WERI-Rb-1 (cell line): ENCODE results near the gene KPNA4.

Source experiments
- DNase-seq: peaks from one replicate; pipeline ENCODE4 v3.0.0-alpha.2; 2020
- H3K27ac ChIP-seq: fragments of 250-450 bp; sonication (Bioruptor Pico); 2 replicates; pipeline ENCODE4 v1.5.1; 2020; ENCODE audit warnings: mild to moderate bottlenecking, moderate library complexity
- H3K27me3 ChIP-seq: fragments of 250-450 bp; sonication (Bioruptor Pico); 2 replicates; pipeline ENCODE4 v1.5.1; 2021; ENCODE audit warnings: mild to moderate bottlenecking, low read depth, moderate library complexity; ENCODE audit not compliant: insufficient read depth, severe bottlenecking
- H3K36me3 ChIP-seq: fragments of 250-450 bp; sonication (Bioruptor Pico); 2 replicates; pipeline ENCODE4 v1.5.1; 2020; ENCODE audit warnings: mild to moderate bottlenecking, moderate library complexity
- H3K4me3 ChIP-seq: 2 replicates; pipeline ENCODE4 v1.5.1; 2011; ENCODE audit warnings: low read depth, mild to moderate bottlenecking, control low read depth, low read length
- H3K9me3 ChIP-seq: fragments of 250-450 bp; sonication (Bioruptor Pico); 2 replicates; pipeline ENCODE4 v1.5.1; 2021; ENCODE audit warnings: mild to moderate bottlenecking, moderate library complexity; ENCODE audit not compliant: severe bottlenecking
- CTCF ChIP-seq: IDR thresholded peaks from 2 replicates; pipeline ENCODE4 v1.5.1; 2011; ENCODE audit warnings: low read depth, mild to moderate bottlenecking, control low read depth, inconsistent platforms, low read length

KPNA4 gene

GRCh38 chr3:160557571-160557970, 7.8 kb downstream of the KPNA4 start:
- Histone ChIP-seq H3K9me3 (no peaks in the 10 kb centered on the region), H3K36me3 (peaks cover 8% of the 10 kb centered on the region), H3K4me3 (no peak overlapping the region), H3K27ac (no peak overlapping the region), H3K27me3 (no peaks in the 10 kb centered on the region)
- DNase-seq = no peak
- no peak for TF ChIP-seq CTCF

- no peak overlapping the region for H3K4me3 ChIP-seq
- no peak for DNase-seq
- no peak overlapping the region for H3K27ac ChIP-seq
- TF ChIP-seq CTCF = no peak
- no peaks in the 10 kb centered on the region for H3K27me3 ChIP-seq
- peaks cover 13% of the 10 kb centered on the region for H3K36me3 ChIP-seq
- no peaks in the 10 kb centered on the region for H3K9me3 ChIP-seq
Measured at GRCh38 chr3:160556141-160556540, 9.2 kb downstream of the KPNA4 start.

- Histone ChIP-seq H3K9me3 (peaks cover 6% of the 10 kb centered on the region), H3K27ac (no peak overlapping the region), H3K4me3 (no peak overlapping the region), H3K36me3 (peaks cover 24% of the 10 kb centered on the region), H3K27me3 (no peaks in the 10 kb centered on the region)
- no peak for TF ChIP-seq CTCF
- DNase-seq = no peak
Measured at GRCh38 chr3:160554980-160555379, 10.4 kb downstream of the KPNA4 start.

GRCh38 chr3:160553827-160554226, 11.5 kb downstream of the KPNA4 start:
- H3K27ac ChIP-seq = no peak overlapping the region
- peaks cover 30% of the 10 kb centered on the region for H3K36me3 ChIP-seq
- H3K9me3 ChIP-seq = peaks cover 9% of the 10 kb centered on the region
- no peak overlapping the region for H3K4me3 ChIP-seq
- no peak for TF ChIP-seq CTCF
- no peaks in the 10 kb centered on the region for H3K27me3 ChIP-seq
- no peak for DNase-seq

- Histone ChIP-seq H3K27me3 (no peaks in the 10 kb centered on the region), H3K9me3 (peaks cover 9% of the 10 kb centered on the region), H3K36me3 (peaks cover 24% of the 10 kb centered on the region), H3K27ac (no peak overlapping the region), H3K4me3 (no peak overlapping the region)
- no peak for TF ChIP-seq CTCF
- DNase-seq = no peak
Measured at GRCh38 chr3:160546727-160547126, 18.6 kb downstream of the KPNA4 start.

GRCh38 chr3:160545504-160545871, 19.9 kb downstream of the KPNA4 start:
- Histone ChIP-seq H3K27ac (no peak overlapping the region), H3K9me3 (peaks cover 7% of the 10 kb centered on the region), H3K36me3 (peaks cover 11% of the 10 kb centered on the region), H3K27me3 (no peaks in the 10 kb centered on the region), H3K4me3 (no peak overlapping the region)
- no peak for DNase-seq
- TF ChIP-seq CTCF = no peak
